ENCODE measurements around the gene SPNS2. TPM values are rescaled to one million over a fixed set of nuclear protein-coding genes. Genes with fewer than 3 reads are reported as not detected.

Gene SPNS2
- total and polyA plus RNA-seq, 2 donors (not counting 1 experiment from before 2014, with no cell fraction given) = 0.48 TPM; not detected in 1

DNA sequence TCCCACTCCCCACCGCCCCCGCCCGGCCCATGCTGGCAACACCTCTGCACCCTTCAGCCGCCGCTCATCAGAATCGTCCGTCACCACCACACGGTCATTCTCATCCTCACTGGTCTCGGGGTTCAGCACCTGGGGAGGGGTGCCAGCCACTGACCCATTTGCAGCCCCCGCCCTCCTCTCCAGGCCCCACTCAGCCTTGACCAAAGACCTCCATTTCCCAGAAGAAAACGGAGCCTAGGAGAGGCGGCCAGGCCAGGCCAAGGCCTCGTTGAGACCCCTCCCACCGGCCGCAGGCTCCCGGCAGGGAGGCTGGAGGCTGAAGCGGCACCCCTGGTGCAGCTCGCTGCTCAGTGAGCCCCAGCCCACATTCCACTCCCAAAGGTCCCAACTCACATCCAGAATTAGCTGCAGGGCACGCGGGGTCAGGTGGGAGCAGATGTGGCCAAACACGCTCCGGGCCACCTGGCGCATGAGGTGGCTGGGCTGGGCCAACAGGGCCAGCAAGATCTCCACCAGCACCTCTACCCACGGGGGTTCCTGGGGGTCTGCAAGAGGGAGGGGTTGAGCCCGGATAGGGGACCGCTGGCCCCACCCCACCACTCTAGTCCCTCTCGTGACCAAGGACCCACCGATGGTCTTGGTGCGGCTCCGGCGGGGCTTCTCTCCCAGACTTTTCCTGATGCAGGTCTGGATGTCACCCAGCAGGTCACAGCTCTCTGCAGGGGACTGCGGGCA is 46.7 kb downstream of the SPNS2 start:
- Histone ChIP-seq H2AFZ (ENCODE audit: insufficient read depth, low read depth, low read length, poor library complexity, severe bottlenecking) (no peak overlapping the region), H3K4me1 (ENCODE audit: control insufficient read depth in 2 of 2, insufficient read depth in 2 of 2, low read length in 2 of 2) (no peaks in the 10 kb centered on the region), H3K4me3 (ENCODE audit: control extremely low read depth in 1 of 5, extremely low read depth in 1 of 5, insufficient read depth in 1 of 5, low read depth in 2 of 5, low read length in 4 of 5) (no peak overlapping the region), H3K27ac (ENCODE audit: low read length in 2 of 2) (no peak overlapping the region), H3K9ac (ENCODE audit: low read length) (no peak overlapping the region), H4K20me1 (ENCODE audit: control insufficient read depth, insufficient read depth, low read length, poor library complexity, severe bottlenecking) (no peaks in the 10 kb centered on the region), H3K36me3 (replicated peaks in 1 of 2; ENCODE audit: control extremely low read depth in 1 of 2, control insufficient read depth in 1 of 2, extremely low read depth in 1 of 2, insufficient read depth in 2 of 2, low read length in 1 of 2) (peaks cover 0 to 83% of the 10 kb centered on the region in 2 experiments), H3K4me2 (replicated peaks; ENCODE audit: low read depth, low read length, poor library complexity, severe bottlenecking) (no peak overlapping the region), H3K79me2 (ENCODE audit: control insufficient read depth, insufficient read depth, low read length) (no peaks in the 10 kb centered on the region), H3K27me3 (replicated peaks in 1 of 4; ENCODE audit: control extremely low read depth in 1 of 4, control insufficient read depth in 3 of 4, insufficient read depth in 4 of 4, low read length in 3 of 4) (no peaks in the 10 kb centered on the region), H3K9me3 (ENCODE audit: control extremely low read depth in 1 of 3, control insufficient read depth in 2 of 3, insufficient read depth in 1 of 3, low read length in 2 of 3) (no peaks in the 10 kb centered on the region)
- Mint-ChIP-seq H3K4me1 (no peaks in the 10 kb centered on the region), H3K4me3 (no peak overlapping the region), H3K9me3 (ENCODE audit: insufficient read depth) (no peaks in the 10 kb centered on the region), H3K27me3 (no peaks in the 10 kb centered on the region), H3K27ac (no peak overlapping the region)
- DNase-seq (no peak), ATAC-seq (ENCODE audit: low read depth) (no peak)
- WGBS (ENCODE audit: insufficient coverage) = 95% methylated on average over 26 of the region's 32 CpGs
- ChIA-PET CTCF (no interaction called here), POLR2A (interaction anchor here (0.6 kb wide), 1 partner anchor 136 kb away, joined by 3 read pairs; no protein-coding TSS in a partner anchor)
- intact Hi-C loops (cut with micrococcal nuclease) = no loop called here
- TF ChIP-seq CTCF (IDR thresholded peaks at IDR 0.05) (no peak), EZH2 (IDR thresholded peaks at IDR 0.05; ENCODE audit: borderline replicate concordance, insufficient read depth, low read depth, low read length, poor library complexity, severe bottlenecking) (no peak)

DNA sequence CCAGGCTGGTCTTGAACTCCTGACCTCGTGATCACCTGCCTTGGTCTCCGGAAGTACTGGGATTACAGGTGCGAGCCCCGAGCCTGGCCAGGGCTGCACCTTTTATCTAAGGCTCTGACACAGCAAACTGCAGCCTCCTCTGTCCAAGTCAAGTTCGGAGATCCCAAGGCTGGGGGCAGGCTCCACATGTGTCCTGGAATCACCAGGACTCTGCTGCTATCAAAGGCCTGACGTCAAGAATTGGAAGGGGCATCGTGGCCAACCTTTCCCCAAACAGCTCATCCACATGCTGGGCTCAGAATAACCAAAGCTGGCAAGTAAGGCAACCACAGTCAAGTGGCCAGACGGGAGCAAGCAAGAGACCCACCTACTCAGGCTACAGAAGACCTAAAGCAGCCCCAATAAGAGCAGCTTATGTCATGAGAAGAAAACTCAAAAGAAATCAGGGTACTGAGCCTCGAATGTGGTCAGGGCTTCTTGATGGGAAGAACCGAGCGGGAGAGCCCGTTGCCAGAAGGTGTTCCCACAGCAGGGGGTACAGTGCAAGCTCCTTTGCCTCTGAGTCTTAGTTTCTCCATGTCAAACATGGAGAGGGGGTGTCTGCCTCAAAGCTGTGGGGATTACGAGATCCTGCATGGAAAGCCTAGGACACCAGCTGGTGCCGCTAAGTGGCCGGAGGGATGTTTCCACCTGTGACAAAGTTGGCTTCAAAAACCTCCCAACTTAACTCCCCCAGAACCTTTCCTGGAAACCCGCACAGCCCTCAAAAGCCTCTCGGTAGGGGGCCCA is 48.6 kb downstream of the SPNS2 start:
- Histone ChIP-seq H3K36me3 (replicated peaks in 1 of 2; ENCODE audit: control extremely low read depth in 1 of 2, control insufficient read depth in 1 of 2, extremely low read depth in 1 of 2, insufficient read depth in 2 of 2, low read length in 1 of 2) (peaks cover 0 to 87% of the 10 kb centered on the region in 2 experiments), H3K9ac (ENCODE audit: low read length) (no peak overlapping the region), H4K20me1 (ENCODE audit: control insufficient read depth, insufficient read depth, low read length, poor library complexity, severe bottlenecking) (no peaks in the 10 kb centered on the region), H3K9me3 (ENCODE audit: control extremely low read depth in 1 of 3, control insufficient read depth in 2 of 3, insufficient read depth in 1 of 3, low read length in 2 of 3) (no peaks in the 10 kb centered on the region), H3K4me3 (ENCODE audit: control extremely low read depth in 1 of 5, extremely low read depth in 1 of 5, insufficient read depth in 1 of 5, low read depth in 2 of 5, low read length in 4 of 5) (no peak overlapping the region), H3K27ac (ENCODE audit: low read length in 2 of 2) (no peak overlapping the region), H3K4me1 (ENCODE audit: control insufficient read depth in 2 of 2, insufficient read depth in 2 of 2, low read length in 2 of 2) (no peaks in the 10 kb centered on the region), H3K27me3 (replicated peaks in 1 of 4; ENCODE audit: control extremely low read depth in 1 of 4, control insufficient read depth in 3 of 4, insufficient read depth in 4 of 4, low read length in 3 of 4) (no peaks in the 10 kb centered on the region), H2AFZ (ENCODE audit: insufficient read depth, low read depth, low read length, poor library complexity, severe bottlenecking) (no peak overlapping the region), H3K79me2 (ENCODE audit: control insufficient read depth, insufficient read depth, low read length) (no peaks in the 10 kb centered on the region), H3K4me2 (replicated peaks; ENCODE audit: low read depth, low read length, poor library complexity, severe bottlenecking) (no peak overlapping the region)
- no peak for DNase-seq
- Mint-ChIP-seq H3K9me3 (ENCODE audit: insufficient read depth) (no peaks in the 10 kb centered on the region), H3K27ac (no peak overlapping the region), H3K27me3 (no peaks in the 10 kb centered on the region), H3K4me3 (no peak overlapping the region), H3K4me1 (no peaks in the 10 kb centered on the region)
- ChIA-PET CTCF (no interaction called here), POLR2A (interaction anchor here (0.6 kb wide), 1 partner anchor 10 kb away, joined by 5 read pairs; no protein-coding TSS in a partner anchor)
- intact Hi-C loops (cut with micrococcal nuclease) = no loop called here
- WGBS (ENCODE audit: insufficient coverage) = 97% methylated on average over 15 of the region's 17 CpGs
- no peak for ATAC-seq (ENCODE audit: low read depth)
- TF ChIP-seq CTCF (IDR thresholded peaks at IDR 0.05) (no peak), EZH2 (IDR thresholded peaks at IDR 0.05; ENCODE audit: borderline replicate concordance, insufficient read depth, low read depth, low read length, poor library complexity, severe bottlenecking) (no peak)

Measured in B cell (primary cell).